ENCODE data around the gene PGK2.

- no peak for TF ChIP-seq POLR2A (IDR thresholded peaks at IDR 0.05)
- TF ChIP-seq CTCF (IDR thresholded peaks at IDR 0.05), result no peak
These were observed 47.7 kb downstream of the PGK2 start for GRCh38 chr6:49739423-49739822.
